ENCODE results near the gene SGK1.
"Not testable (repeated sequence)": the region's sequence is repeated elsewhere in the genome, so short reads cannot be mapped to it uniquely, and the experiment has no call there.

The SGK1 gene

GRCh38 chr6:134249759-134250602 is 67.9 kb downstream of the SGK1 start:
- no peak for DNase-seq

- no peak for DNase-seq
Measured at GRCh38 chr6:134249239-134249758, 68.6 kb downstream of the SGK1 start.

DNA sequence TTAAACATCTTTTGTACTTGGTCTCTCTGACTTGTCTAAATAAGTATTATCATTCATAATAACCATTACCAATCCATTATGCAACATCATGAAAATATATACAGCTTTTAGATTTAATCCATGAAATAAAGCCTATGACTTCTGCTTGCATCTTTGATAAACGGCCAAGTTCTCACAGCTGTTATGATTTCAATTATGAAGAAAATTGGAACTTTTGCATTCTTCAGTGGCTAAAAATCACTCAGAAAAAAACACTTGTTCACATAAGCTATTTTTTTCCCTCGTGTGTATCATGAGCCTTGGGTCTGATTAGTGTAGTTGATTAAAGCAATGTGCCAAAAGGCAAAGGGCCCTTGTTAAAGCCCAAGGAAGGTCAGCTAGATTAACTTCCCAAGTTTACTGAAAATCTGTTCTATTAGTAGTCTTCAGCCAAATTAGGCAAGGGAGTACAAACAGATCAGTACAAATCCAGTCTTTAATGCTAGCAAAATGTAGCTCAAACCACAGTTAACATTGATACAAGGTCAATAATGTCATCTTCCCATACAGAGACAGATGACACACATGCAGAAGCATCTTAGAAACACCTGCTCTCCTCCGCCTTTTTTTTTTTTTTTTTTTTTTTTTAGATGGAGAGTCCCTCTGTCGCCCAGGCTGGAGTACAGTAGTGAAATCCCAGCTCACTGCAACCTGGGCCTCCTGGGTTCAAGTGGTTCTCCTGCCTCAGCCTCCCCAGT is 69.9 kb downstream of the SGK1 start:
- DNase-seq: no peak

DNA sequence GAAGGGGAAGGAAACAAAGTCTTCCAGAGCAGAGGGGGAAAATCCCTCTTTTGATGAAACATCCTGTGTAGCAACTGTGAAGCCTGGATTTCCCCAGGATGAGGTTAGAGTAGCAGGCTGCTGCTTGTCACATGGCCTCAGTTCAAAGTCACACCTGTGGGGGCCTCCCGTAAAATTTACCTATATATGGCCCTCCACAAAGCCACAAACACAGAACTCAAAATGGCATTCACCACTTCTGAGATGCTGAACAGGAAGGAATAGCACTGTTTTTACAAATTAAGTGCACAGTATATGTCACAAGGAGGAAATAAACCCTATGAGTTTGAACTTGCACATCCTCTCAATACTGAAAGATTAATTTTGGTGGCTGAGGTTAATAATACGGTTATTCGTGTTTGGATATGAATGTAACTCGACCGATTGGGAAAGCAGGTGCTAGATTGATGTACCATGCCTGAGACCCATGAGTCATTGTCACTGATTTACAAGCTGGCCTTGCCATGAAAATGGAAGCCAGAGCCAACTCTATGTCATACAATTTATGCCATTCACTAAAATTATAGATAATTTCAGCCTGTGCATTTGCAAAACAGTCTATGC is 70.6 kb downstream of the SGK1 start:
- peak; percentile 52 to 67 for DNase-seq

- no peak for DNase-seq
Measured at GRCh38 chr6:134245706-134246105, 72.2 kb downstream of the SGK1 start.

DNA sequence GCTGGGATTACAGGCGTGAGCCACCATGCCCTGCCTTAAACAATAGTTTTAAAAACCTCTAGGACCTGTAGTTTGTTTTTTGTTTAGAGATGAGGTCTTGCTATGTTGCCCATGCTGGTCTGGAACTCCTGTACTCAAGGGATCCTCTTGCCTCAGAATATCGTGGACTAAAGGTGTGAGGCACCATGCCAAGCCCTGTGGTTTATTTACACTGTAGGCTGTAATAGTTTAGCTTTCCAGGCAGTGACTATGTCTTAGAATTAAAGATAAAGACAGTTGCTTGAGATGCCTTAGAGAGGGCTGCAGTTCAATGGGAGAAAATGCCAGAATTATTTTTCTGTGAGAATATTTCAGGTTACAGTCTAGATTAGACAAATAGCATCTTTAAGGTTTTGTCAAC is 72.9 kb downstream of the SGK1 start:
- no peak for DNase-seq

GRCh38 chr6:134240665-134241431 is 77.1 kb downstream of the SGK1 start:
- peak; percentile 58 to 65 for DNase-seq

DNA sequence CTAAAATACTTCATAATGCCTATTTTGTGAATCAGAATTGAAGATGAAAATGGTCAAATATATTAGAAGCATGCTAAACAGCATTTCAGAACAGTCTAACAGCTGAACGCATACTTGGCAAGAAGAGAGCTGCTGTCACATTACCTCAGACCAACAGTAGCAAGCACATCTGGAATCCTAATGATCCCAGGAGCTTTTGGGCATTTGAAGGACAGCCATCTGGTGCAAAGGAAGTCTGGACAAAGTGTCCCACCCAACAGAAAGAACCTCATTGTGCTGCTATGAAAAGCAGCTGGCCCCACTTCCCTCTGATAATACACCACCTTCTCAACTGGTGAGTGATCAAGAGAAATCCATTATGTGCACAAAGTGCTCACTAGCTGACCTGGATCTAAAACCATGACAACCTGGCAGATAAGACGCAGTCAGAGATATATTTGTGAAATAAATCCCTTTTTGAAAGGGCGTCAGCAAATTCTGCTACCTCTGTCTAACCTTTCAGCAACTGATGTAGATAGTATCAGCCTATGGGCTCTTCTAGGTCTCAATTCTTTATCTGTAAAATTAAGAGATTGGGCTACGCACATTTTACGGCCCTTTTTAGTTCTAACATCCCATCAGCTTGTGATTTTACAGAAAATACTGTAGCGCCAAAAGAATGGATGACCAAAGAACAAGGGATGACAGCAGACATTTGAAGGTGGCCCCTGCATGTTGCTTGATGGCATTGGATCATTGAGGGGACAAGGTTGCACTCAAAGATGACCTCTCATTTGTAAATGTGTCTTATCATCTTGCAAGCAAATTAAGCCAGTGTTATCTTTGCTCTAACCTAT is 78.7 kb downstream of the SGK1 start:
- DNase-seq: no peak

DNA sequence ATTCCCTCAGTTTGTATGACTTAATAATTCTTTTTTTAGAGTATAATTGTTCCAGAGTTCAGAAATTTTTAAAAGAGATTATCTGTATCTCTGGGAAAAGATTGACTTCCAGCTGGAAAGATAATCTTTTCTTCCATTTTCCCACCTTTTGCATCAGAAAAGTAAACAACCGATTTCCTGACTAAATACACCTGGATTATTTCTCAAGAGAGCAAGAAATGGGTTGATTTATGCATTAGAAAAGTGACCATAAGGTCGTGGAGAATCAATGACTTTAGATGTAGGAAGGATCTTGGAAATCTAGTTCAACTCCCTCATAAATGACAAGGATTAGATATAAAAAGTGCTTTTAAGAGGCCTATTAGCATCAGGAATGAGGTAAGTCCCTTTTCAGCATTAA is 79.9 kb downstream of the SGK1 start:
- DNase-seq: no peak

- peak in 1 of 2 experiments; percentile 12 for DNase-seq
Measured at GRCh38 chr6:134235937-134236751, 81.8 kb downstream of the SGK1 start.

DNA sequence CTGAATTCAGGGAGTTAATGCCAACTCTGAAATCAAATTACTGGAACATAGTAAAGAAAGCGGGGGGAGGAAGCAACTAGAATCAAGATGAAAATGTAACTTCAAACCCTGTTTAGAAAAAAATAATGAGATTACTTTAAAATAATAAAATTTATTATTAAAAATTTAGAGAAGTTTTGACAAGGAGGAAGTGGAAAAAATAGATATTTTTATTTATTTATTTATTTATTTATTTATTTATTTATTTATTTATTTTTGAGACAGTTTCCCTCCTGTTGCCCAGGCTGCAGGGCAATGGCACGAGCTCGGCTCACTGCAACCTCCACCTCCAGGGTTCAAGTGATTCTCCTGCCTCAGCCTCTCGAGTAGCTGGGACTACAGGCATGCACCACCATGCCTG is 82.6 kb downstream of the SGK1 start:
- DNase-seq: not testable (repeated sequence)

- no peak for DNase-seq
Measured at GRCh38 chr6:134233180-134233955, 84.5 kb downstream of the SGK1 start.

- DNase-seq: no peak
Measured at GRCh38 chr6:134230940-134231339, 87.0 kb downstream of the SGK1 start.

DNA sequence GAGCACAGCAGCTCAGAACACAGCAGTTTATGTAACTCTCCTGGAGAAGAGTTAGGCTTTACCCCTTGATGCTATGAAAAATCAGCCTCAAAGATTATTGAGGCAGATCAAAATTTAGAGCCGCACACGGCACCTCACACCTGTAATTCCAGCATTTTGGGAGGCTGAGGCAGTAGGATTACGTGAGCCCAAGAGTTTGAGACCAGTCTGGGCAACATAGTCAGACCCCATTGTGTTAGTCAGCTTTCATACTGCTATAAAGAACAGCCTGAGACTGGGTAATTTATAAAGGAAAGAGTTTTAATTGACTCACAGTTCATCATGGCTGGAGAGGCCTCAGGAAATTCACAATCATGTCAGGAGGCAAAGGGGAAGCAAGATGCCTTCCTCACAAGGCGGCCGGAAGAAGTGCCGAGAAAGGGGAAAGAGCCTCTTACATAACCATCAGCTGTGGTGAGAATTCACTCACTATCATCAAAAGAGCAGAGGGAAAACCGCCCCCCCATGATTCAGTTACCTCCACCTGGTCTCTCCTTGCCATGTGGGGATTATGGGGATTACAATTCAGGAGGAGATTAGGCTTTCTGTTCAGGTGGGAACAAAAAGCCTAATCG is 87.7 kb downstream of the SGK1 start:
- DNase-seq: no peak

DNA sequence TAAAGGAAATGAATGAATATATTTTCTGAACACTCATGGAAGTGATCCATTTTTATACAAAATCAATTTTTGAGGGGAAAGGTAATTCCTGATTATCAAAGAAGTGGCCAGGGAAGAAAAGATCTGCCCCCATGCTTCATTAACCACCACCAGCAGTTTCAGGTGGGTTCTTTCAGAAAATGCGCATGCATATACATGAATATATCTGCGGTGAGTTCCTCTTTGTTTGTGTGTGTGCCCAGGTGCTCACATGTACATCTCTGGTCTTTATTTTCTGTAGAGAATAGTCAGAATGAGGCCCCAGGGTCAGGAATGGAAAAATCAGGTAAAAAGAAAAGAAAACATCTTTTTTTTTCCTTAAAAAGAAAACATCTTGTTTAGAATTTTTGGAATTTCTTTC is 88.4 kb downstream of the SGK1 start:
- no peak for DNase-seq

GRCh38 chr6:134223796-134224420 is 94.0 kb downstream of the SGK1 start:
- DNase-seq: no peak

GRCh38 chr6:134221250-134221649 is 96.7 kb downstream of the SGK1 start:
- no peak for DNase-seq

DNA sequence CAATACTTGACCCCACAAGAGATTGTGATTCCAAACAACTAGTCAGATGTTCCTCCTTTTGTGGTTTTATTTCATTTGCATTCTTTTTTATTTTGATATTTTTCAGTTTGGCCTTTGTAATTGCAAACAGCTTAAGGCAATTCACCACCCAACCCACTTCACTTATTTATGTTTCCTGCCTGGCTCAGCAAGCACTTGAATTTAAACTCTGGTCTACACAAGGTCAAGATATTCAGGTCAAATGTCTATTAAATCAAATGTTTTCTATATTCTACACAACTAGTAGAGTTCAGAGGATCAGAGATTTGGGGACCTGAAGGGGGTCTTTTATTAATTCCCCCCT is 100.1 kb downstream of the SGK1 start:
- no peak for DNase-seq

DNA sequence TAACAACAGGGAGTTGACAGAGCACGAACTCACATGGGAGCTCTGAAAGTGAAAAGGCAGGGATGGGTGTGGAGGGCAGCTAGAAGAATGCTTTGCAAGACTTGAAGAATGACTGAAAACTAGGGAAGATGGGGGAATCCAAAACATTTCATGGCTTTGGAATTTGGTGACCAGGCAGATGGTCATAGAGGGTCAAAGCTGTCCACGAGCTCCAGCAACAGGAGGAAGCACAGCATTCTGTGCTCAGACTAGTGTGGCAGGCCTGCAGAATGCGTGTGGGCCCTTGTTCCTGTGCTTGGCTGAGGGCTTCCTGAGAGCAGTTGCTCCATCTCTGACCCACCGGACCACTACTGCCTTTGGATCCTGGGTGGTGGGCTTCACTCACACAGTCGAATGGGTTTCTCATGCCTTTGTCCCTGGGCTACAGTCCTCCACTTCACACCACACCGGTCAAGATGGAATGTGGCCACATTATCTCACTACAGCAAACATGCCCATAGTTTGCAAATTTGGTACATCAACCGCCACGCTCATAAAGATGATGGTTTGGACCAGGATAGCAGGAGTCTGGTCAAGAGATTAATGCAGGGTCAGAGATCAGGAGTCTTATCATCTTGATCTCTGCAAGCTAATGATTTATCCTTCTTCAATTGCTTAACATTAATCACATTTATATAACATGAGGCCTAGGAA is 100.7 kb downstream of the SGK1 start:
- no peak for DNase-seq
